H1 (cell line): ENCODE data around the gene DAP. TPM values are rescaled to one million over a fixed set of nuclear protein-coding genes. Genes with fewer than 3 reads are reported as not detected.
"Not testable (repeated sequence)": the region's sequence is repeated elsewhere in the genome, so short reads cannot be mapped to it uniquely, and the experiment has no call there.

Experiments used
- CTCF ChIA-PET: fragments of 300-600 bp; sonication (Branson Sonifier 250); formaldehyde crosslinking; loops from one replicate; lab custom pipeline; 2021; ENCODE audit not compliant: partially characterized antibody; lab: Charles Lee
- POLR2A ChIA-PET: fragments of 300-600 bp; sonication (Branson Sonifier 250); formaldehyde crosslinking; loops from one replicate; lab custom pipeline; 2021; ENCODE audit warnings: inconsistent platforms; ENCODE audit not compliant: partially characterized antibody; lab: Charles Lee
- DNase-seq, 2 experiments: peaks; one replicate each; pipeline versions ENCODE4 v3.0.0 to v3.0.0-alpha.2; 2010 to 2022; ENCODE audit warnings: low spot score in 2 of 2, low read depth in 1 of 2, mixed read lengths in 1 of 2
- FAIRE-seq: peaks from 2 replicates; lab custom pipeline; 2011; peaks lifted over from hg19 to GRCh38; lab: Jason Lieb, UNC
- H2AFZ ChIP-seq: 2 replicates; pipeline ENCODE4 v1.8.1; 2012; ENCODE audit warnings: low read length, inconsistent platforms
- H2AK5ac ChIP-seq: 2 replicates; pipeline ENCODE4 v1.6.1; 2013; ENCODE audit warnings: low read depth, low read length
- H2BK120ac ChIP-seq: replicated peaks from 2 replicates; pipeline ENCODE3; 2013; ENCODE audit warnings: low read depth, low read length, inconsistent platforms
- H2BK12ac ChIP-seq: 2 replicates; pipeline ENCODE4 v1.6.1; 2013; ENCODE audit warnings: low read depth, low read length
- H2BK15ac ChIP-seq: 2 replicates; pipeline ENCODE4 v1.6.1; 2013; ENCODE audit warnings: low read length
- H2BK20ac ChIP-seq: 2 replicates; pipeline ENCODE4 v1.6.1; 2013; ENCODE audit warnings: low read length
- H2BK5ac ChIP-seq: 2 replicates; pipeline ENCODE4 v1.6.1; 2013; ENCODE audit warnings: low read depth, low read length
- H3K14ac ChIP-seq: 2 replicates; pipeline ENCODE4 v1.6.1; 2013; ENCODE audit warnings: inconsistent platforms; ENCODE audit not compliant: insufficient read length
- H3K18ac ChIP-seq: 2 replicates; pipeline ENCODE4 v1.6.1; 2013; ENCODE audit warnings: low read length; ENCODE audit errors: extremely low read depth
- H3K23ac ChIP-seq: 2 replicates; pipeline ENCODE4 v1.6.1; 2013; ENCODE audit warnings: inconsistent platforms; ENCODE audit not compliant: insufficient read length
- H3K23me2 ChIP-seq: 2 replicates; pipeline ENCODE4 v1.6.1; 2013; ENCODE audit warnings: low read depth, low read length
- H3K27ac ChIP-seq: 2 replicates; pipeline ENCODE4 v1.6.1; 2011; ENCODE audit warnings: low read depth, low read length, inconsistent platforms
- H3K27me3 ChIP-seq, 4 experiments: replicated peaks in 1 of 4; 1 replicate in 1 of 4; 2 replicates in 3 of 4; pipeline versions ENCODE4 v1.6.1 to v1.8.1; 2011 to 2013; ENCODE audit warnings: low read length in 3 of 4, mild to moderate bottlenecking in 3 of 4, inconsistent platforms in 2 of 4, mixed read lengths in 2 of 4, moderate library complexity in 1 of 4; ENCODE audit not compliant: control insufficient read depth in 3 of 4, insufficient read depth in 3 of 4; ENCODE audit errors: extremely low read depth in 1 of 4
- H3K36me3 ChIP-seq, 4 experiments: 2 replicates each; pipeline versions ENCODE4 v1.6.1 to v1.8.1; 2011 to 2013; ENCODE audit warnings: mild to moderate bottlenecking in 4 of 4, low read length in 3 of 4, moderate library complexity in 2 of 4, control low read depth in 1 of 4, inconsistent platforms in 1 of 4; ENCODE audit not compliant: insufficient read depth in 4 of 4, control insufficient read depth in 2 of 4
- H3K4ac ChIP-seq: replicated peaks from 2 replicates; pipeline ENCODE3; 2013; ENCODE audit warnings: low read length, low read depth, mixed read lengths, inconsistent platforms; ENCODE audit not compliant: insufficient read length
- H3K4me1 ChIP-seq, 4 experiments: replicated peaks in 1 of 4; 1 replicate in 1 of 4; 2 replicates in 3 of 4; pipeline versions ENCODE4 v1.6.1 to v1.8.1; 2011 to 2013; ENCODE audit warnings: low read length in 3 of 4, inconsistent platforms in 2 of 4, mixed read lengths in 1 of 4; ENCODE audit not compliant: insufficient read depth in 4 of 4, control insufficient read depth in 3 of 4
- H3K4me2 ChIP-seq, 2 experiments: 2 replicates each; pipeline versions ENCODE4 v1.6.1 to v1.8.1; 2011 to 2013; ENCODE audit warnings: low read depth in 2 of 2, low read length in 2 of 2, control low read depth in 1 of 2, inconsistent platforms in 1 of 2, mild to moderate bottlenecking in 1 of 2; ENCODE audit not compliant: insufficient read depth in 1 of 2
- H3K4me3 ChIP-seq, 4 experiments: fragments of 200-600, 300-600 bp in 1 of 4; sonication (generic), shearing (Covaris generic), sonication (Bioruptor Twin) in 1 of 4; 2 replicates each; pipeline versions ENCODE4 v1.5.1 to v1.8.1; 2011 to 2016; ENCODE audit warnings: low read length in 4 of 4, low read depth in 3 of 4, control low read depth in 2 of 4, inconsistent platforms in 2 of 4, mild to moderate bottlenecking in 2 of 4, mixed read lengths in 1 of 4, moderate library complexity in 1 of 4; ENCODE audit not compliant: insufficient read depth in 2 of 4; ENCODE audit errors: extremely low read depth in 1 of 4
- H3K56ac ChIP-seq: replicated peaks from 2 replicates; pipeline ENCODE3; 2013; ENCODE audit warnings: low read depth, mild to moderate bottlenecking, mixed read lengths, low read length, inconsistent platforms; ENCODE audit not compliant: insufficient read length
- H3K79me1 ChIP-seq: 2 replicates; pipeline ENCODE4 v1.6.1; 2013; ENCODE audit warnings: low read depth, low read length, control low read depth
- H3K79me2 ChIP-seq, 2 experiments: 2 replicates each; pipeline versions ENCODE4 v1.6.1 to v1.8.1; 2012 to 2013; ENCODE audit warnings: low read length in 2 of 2, mild to moderate bottlenecking in 2 of 2, inconsistent platforms in 1 of 2; ENCODE audit not compliant: insufficient read depth in 2 of 2, control insufficient read depth in 1 of 2
- H3K9ac ChIP-seq, 4 experiments: replicated peaks in 1 of 4; 1 replicate in 1 of 4; 2 replicates in 3 of 4; pipeline versions ENCODE4 v1.6.1 to v1.8.1; 2011 to 2013; ENCODE audit warnings: low read depth in 3 of 4, low read length in 3 of 4, control low read depth in 2 of 4, mild to moderate bottlenecking in 2 of 4, moderate library complexity in 2 of 4, inconsistent platforms in 1 of 4; ENCODE audit errors: extremely low read depth in 1 of 4
- H3K9me3 ChIP-seq, 2 experiments: 2 replicates each; pipeline versions ENCODE4 v1.6.1 to v1.8.1; 2012 to 2013; ENCODE audit warnings: mild to moderate bottlenecking in 2 of 2, moderate library complexity in 2 of 2, control low read depth in 1 of 2, inconsistent platforms in 1 of 2, low read depth in 1 of 2, low read length in 1 of 2, mixed read lengths in 1 of 2; ENCODE audit not compliant: insufficient read depth in 2 of 2
- H4K20me1 ChIP-seq, 2 experiments: replicated peaks in 1 of 2; 2 replicates each; pipeline versions ENCODE3 to v1.8.1; 2011 to 2013; ENCODE audit warnings: inconsistent platforms in 2 of 2, low read length in 2 of 2, mild to moderate bottlenecking in 1 of 2; ENCODE audit not compliant: insufficient read depth in 2 of 2, control insufficient read depth in 1 of 2
- H4K5ac ChIP-seq: 2 replicates; pipeline ENCODE4 v1.6.1; 2013; ENCODE audit warnings: low read length, low read depth, mixed read lengths, inconsistent platforms; ENCODE audit not compliant: insufficient read length
- H4K8ac ChIP-seq: 2 replicates; pipeline ENCODE4 v1.8.0; 2013; ENCODE audit warnings: mild to moderate bottlenecking, moderate library complexity, low read length, inconsistent platforms; ENCODE audit not compliant: insufficient read depth; ENCODE audit errors: extremely low read depth
- H4K91ac ChIP-seq: replicated peaks from 2 replicates; pipeline ENCODE3; 2013; ENCODE audit warnings: low read length, mixed read lengths, inconsistent platforms; ENCODE audit not compliant: insufficient read length
- EGR1 ChIP-seq: IDR thresholded peaks from 2 replicates; pipeline ENCODE4 v1.6.1; 2011; ENCODE audit warnings: low read depth, low read length, borderline replicate concordance
- EP300 ChIP-seq, 2 experiments: IDR thresholded peaks; 1 replicate in 1 of 2; 2 replicates in 1 of 2; pipeline ENCODE4 v1.6.1; 2011 to 2012; ENCODE audit warnings: low read depth in 2 of 2, low read length in 2 of 2, mild to moderate bottlenecking in 2 of 2, borderline replicate concordance in 1 of 2, inconsistent platforms in 1 of 2, moderate library complexity in 1 of 2
- GTF2F1 ChIP-seq: IDR thresholded peaks from 2 replicates; pipeline ENCODE4 v1.6.1; 2012; ENCODE audit warnings: low read depth, low read length, improper control_type of control experiment, borderline replicate concordance
- NANOG ChIP-seq: IDR thresholded peaks from 2 replicates; pipeline ENCODE4 v1.6.1; 2011; ENCODE audit warnings: low read length, low read depth, mild to moderate bottlenecking, inconsistent platforms; ENCODE audit not compliant: insufficient read depth, poor library complexity, severe bottlenecking
- RBBP5 ChIP-seq: IDR thresholded peaks from 2 replicates; pipeline ENCODE4 v1.7.1; 2012; ENCODE audit warnings: low read depth, mild to moderate bottlenecking, inconsistent platforms, low read length, moderate library complexity, borderline replicate concordance
- RXRA ChIP-seq: IDR thresholded peaks from 2 replicates; pipeline ENCODE4 v1.6.1; 2011; ENCODE audit warnings: low read depth, mild to moderate bottlenecking, low read length, moderate library complexity; ENCODE audit not compliant: insufficient read depth
- TAF1 ChIP-seq: IDR thresholded peaks from 2 replicates; pipeline ENCODE4 v1.6.1; 2011; ENCODE audit warnings: mild to moderate bottlenecking, low read depth, low read length
- WGBS, 2 experiments: shearing (Covaris generic) in 1 of 2; methylation state at CpG; one replicate each; pipeline versions ENCODE4 v1.1.6 to v1.1.7; 2013 to 2015; ENCODE audit warnings: low lambda C conversion rate in 2 of 2, mixed read lengths in 2 of 2, inconsistent platforms in 1 of 2, low coverage in 1 of 2, missing lambda C conversion rate in 1 of 2; ENCODE audit not compliant: insufficient replicate concordance in 2 of 2, insufficient coverage in 1 of 2, insufficient read length in 1 of 2; ENCODE audit errors: extremely low coverage in 1 of 2, missing lambda C conversion rate in 1 of 2; 5-methylcytosine and 5-hydroxymethylcytosine counted together
- polyA plus RNA-seq, 7 experiments: library from polyadenylated mRNA; depleted of rRNA in 3 of 7; stranded (reverse) in 5 of 7; unstranded in 2 of 7; fragments of >200 nt in 5 of 7; fragments of 200-250 nt in 2 of 7; gene quantifications; 1 replicate in 5 of 7; 2 replicates in 1 of 7; 4 replicates in 1 of 7; pipeline versions ENCODE4 v1.2.1 to v1.2.3, GENCODE V29; 2011 to 2013; ENCODE audit warnings: missing spikeins in 2 of 7, mixed read lengths in 2 of 7
- total RNA-seq: library from RNA; stranded (reverse); fragmentation: NEBNext Ultra II Directional; extraction: Animal tissue kit (Norgen Biotek cat#: 25700); gene quantifications from 2 replicates; pipeline ENCODE4 v1.2.1, GENCODE V29; 2021

The DAP gene
- total and polyA plus RNA-seq, 2 of the 8 experiments (the other 6 are each of a cell fraction or from before 2014, with no cell fraction given), result 26.2 to 44.4 TPM

DNA sequence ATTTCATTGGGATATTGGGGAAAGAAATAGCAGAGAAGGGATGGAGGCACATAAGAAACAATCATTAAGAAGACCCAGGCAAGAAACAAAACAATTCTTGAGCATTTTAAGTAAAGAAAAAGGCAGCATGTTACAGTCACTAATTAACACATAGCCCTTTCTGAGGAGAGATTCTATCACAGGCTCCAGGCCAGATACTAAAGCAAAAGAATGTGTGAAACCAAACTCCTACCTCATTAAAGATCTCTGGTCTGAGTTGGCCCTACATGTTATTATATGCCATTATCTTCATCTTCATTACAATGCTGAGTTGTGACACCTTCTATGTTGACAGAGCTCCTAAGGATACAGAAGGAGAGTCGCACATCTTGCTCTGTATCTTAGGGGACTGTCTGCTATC lies 37.5 kb downstream of the DAP start (continued):
- no peak for TF ChIP-seq EP300 (IDR thresholded peaks at IDR 0.05; ENCODE audit: borderline replicate concordance in 1 of 2, low read depth in 2 of 2, low read length in 2 of 2)
- TF ChIP-seq TAF1, result no peak
- no peak for TF ChIP-seq RBBP5
- TF ChIP-seq GTF2F1, result no peak
- TF ChIP-seq RXRA, result no peak
- no peak for TF ChIP-seq EGR1
- TF ChIP-seq NANOG, result no peak

DNA sequence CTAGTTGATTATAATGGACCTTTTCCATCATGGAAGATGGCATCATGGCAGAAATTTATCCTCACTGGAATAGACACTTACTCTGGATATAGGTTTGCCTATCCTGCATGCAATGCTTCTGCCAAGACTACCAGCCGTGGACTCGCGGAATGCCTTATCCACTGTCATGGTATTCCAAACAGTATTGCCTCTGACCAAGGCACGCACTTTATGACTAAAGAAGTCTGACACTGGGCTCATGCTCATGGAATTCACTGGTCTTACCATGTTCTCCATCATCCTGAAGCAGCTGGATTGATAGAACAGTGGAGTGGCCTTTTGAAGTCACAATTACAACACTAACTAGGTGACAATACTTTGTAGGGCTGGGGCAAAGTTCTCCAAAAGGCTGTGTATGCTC lies 40.3 kb downstream of the DAP start:
- CTCF ChIA-PET, H2BK12ac ChIP-seq, H3K14ac ChIP-seq, H3K27ac ChIP-seq, H4K20me1 ChIP-seq, POLR2A ChIA-PET, H3K36me3 ChIP-seq, H2BK20ac ChIP-seq, H2BK5ac ChIP-seq, H3K27me3 ChIP-seq, H3K4ac ChIP-seq, DNase-seq, H3K79me2 ChIP-seq, H2AFZ ChIP-seq, H3K4me1 ChIP-seq, H2BK120ac ChIP-seq, H3K23me2 ChIP-seq, H4K8ac ChIP-seq, H3K79me1 ChIP-seq, H3K4me3 ChIP-seq, H3K9me3 ChIP-seq, FAIRE-seq, H3K56ac ChIP-seq, H3K23ac ChIP-seq, H2BK15ac ChIP-seq, H3K9ac ChIP-seq, H3K4me2 ChIP-seq, H4K5ac ChIP-seq, H2AK5ac ChIP-seq, H4K91ac ChIP-seq, H3K18ac ChIP-seq: not testable (repeated sequence)
- WGBS, 2 experiments, result 94% methylated on average over 4 of the region's 4 CpGs; no CpG with 5 or more reads in 1 of the 2 experiments
